GM10266 (cell line): ENCODE results near the gene ENPP6.
A peak's percentile ranks its signal among the peaks of the same experiment; 100 is the strongest.

Experiments
- DNase-seq: peaks from one replicate; pipeline ENCODE4 v3.0.0; 2012; ENCODE audit errors: extremely low spot score
- CTCF ChIP-seq: IDR thresholded peaks from 2 replicates; pipeline ENCODE4 v1.5.1; 2012; ENCODE audit warnings: mild to moderate bottlenecking, low read depth; ENCODE audit not compliant: control insufficient read depth, insufficient read depth; ENCODE audit errors: missing control alignments

Gene ENPP6

DNA sequence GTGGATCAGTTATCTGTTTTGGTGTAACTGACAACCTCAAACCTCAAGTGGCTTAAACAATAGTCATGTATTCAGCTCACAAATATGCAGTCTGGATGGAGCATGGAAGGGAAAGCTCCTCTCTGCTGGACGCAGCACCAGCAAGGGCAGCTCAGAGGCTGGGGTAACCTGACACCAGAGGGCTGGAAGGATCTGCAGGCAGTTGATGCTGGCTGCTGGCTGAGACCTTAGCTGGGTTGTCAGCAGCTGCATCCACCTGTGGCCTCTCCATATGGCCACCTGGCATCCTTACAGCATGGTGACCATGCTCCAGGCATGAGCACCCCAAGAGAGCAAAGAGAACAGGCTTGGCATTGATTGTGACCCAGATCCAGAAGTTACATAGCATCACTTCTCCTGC, 46.7 kb downstream of the ENPP6 start:
- no peak for TF ChIP-seq CTCF
- no peak for DNase-seq

DNA sequence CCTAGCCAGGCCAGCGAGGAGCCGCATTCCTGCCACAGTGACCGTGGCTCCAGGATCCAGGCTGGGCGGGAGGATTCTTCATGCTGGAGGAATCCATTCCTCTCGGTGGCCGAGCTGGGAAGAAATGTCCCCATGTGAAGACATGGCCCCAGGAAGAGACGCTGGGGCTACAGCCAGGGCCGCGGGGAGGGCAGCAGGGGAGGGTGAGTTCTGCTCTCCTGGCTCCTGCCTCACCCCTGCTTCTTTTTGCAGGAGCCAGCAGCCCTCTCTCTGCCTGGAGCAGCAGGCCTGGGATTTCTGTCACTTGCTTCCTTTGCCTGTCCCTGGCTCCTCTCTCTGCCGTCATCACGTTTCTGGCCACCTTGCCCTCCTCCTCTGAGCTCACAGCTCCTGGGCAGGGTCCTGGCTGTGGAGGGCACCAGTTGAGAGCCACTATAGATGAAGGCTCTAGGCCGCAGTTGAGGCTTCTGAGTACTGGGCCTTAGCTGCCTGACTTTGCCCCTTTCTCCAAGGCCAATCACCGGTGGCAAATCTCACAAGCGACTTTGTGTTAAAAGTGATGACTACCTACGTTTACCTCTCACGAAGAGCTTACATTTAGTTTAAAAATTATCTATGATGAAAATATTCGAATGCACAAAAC, 48.3 kb downstream of the ENPP6 start:
- TF ChIP-seq CTCF: no peak
- DNase-seq: no peak

GRCh38 chr4:184168406-184169019, 49.2 kb downstream of the ENPP6 start:
- TF ChIP-seq CTCF: peak; percentile 94
- DNase-seq: peak; percentile 82

GRCh38 chr4:184167576-184167975, 50.1 kb downstream of the ENPP6 start:
- DNase-seq: peak; percentile 48
- no peak for TF ChIP-seq CTCF

- TF ChIP-seq CTCF: no peak
- no peak for DNase-seq
Observed at GRCh38 chr4:184166736-184167135, 50.9 kb downstream of the ENPP6 start.

- no peak for TF ChIP-seq CTCF
- no peak for DNase-seq
Observed at GRCh38 chr4:184165291-184165690, 52.4 kb downstream of the ENPP6 start.

DNA sequence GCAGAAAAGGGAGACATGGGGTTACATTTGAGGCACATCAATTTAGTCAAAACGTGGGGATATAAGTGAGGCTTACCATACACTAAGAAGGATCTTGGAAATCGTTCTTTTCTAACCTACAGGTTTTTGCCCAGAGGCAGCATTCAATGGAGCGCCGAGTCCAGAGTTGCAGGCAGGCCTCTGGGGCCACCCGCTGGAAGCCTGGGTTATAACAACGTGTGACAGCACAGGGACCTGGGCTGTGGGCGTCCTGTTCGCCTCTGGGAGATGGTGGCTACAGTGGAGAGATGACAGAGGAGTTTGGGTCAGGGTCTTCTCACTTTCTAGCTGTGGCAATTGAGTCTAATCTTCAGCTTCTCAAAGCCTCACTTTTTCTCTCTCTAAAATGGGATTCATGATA, 53.9 kb downstream of the ENPP6 start:
- peak; percentile 45 for TF ChIP-seq CTCF
- DNase-seq: peak; percentile 53
